Measurements from ENCODE around the gene KCNK7. TPM values are rescaled to one million over a fixed set of nuclear protein-coding genes. Genes with fewer than 3 reads are reported as not detected.

Gene KCNK7
- total RNA-seq, 1 experiment from 2014 or later: 0.58 TPM

GRCh38 chr11:65557280-65558001 is 38.2 kb downstream of the KCNK7 start:
- ChIA-PET CTCF (interaction anchor here (0.6 kb wide), 1 partner anchor 91 kb away, joined by 5 read pairs; no protein-coding TSS in a partner anchor), POLR2A (ENCODE audit: unreplicated experiment) (no interaction called here)
- Histone ChIP-seq H3F3A (ENCODE audit: low read length, unreplicated experiment) (peaks cover 12% of the 10 kb centered on the region), H3K27ac (ENCODE audit: low read length) (peak overlapping the region; percentile 80), H3K27me3 (ENCODE audit: low read length) (no peaks in the 10 kb centered on the region), H2AFZ (ENCODE audit: low read length) (no peak overlapping the region; the same call in 1 of the 2 replicates), H3K9me3 (ENCODE audit: low read length) (no peaks in the 10 kb centered on the region), H3K79me2 (ENCODE audit: low read length) (peaks cover 27% of the 10 kb centered on the region), H3K4me3 (ENCODE audit: low read length) (peak overlapping the region; percentile 68), H3K9ac (ENCODE audit: low read length) (peak overlapping the region; percentile 56), H3K9me2 (replicated peaks; ENCODE audit: low read length) (no peaks in the 10 kb centered on the region), H3K36me3 (ENCODE audit: low read depth, low read length) (no peaks in the 10 kb centered on the region), H3K4me1 (ENCODE audit: insufficient read depth, low read length) (peaks cover 59% of the 10 kb centered on the region), H4K20me1 (ENCODE audit: low read length) (no peaks in the 10 kb centered on the region), H3K4me2 (ENCODE audit: low read length) (peak overlapping the region; percentile 93)
- intact Hi-C loops (cut with micrococcal nuclease): no loop called here
- DNase-seq (no peak), ATAC-seq (no peak)
- no TSS peak for BruUV-seq (replicated peaks)
- TF ChIP-seq, protein P1, sequence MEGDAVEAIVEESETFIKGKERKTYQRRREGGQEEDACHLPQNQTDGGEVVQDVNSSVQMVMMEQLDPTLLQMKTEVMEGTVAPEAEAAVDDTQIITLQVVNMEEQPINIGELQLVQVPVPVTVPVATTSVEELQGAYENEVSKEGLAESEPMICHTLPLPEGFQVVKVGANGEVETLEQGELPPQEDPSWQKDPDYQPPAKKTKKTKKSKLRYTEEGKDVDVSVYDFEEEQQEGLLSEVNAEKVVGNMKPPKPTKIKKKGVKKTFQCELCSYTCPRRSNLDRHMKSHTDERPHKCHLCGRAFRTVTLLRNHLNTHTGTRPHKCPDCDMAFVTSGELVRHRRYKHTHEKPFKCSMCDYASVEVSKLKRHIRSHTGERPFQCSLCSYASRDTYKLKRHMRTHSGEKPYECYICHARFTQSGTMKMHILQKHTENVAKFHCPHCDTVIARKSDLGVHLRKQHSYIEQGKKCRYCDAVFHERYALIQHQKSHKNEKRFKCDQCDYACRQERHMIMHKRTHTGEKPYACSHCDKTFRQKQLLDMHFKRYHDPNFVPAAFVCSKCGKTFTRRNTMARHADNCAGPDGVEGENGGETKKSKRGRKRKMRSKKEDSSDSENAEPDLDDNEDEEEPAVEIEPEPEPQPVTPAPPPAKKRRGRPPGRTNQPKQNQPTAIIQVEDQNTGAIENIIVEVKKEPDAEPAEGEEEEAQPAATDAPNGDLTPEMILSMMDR (conservative IDR thresholded peaks at IDR 0.05; ENCODE audit: low read depth, low read length): no peak
- TF ChIP-seq EZH2phosphoT487 (IDR thresholded peaks at IDR 0.05; ENCODE audit: borderline replicate concordance, low read length): no peak
- TF ChIP-seq EZH2 (IDR thresholded peaks at IDR 0.05; ENCODE audit: low read length, unreplicated experiment): no peak

- Histone ChIP-seq H2AFZ (ENCODE audit: low read length) (no peak overlapping the region), H3K4me3 (ENCODE audit: low read length) (peak overlapping the region; percentile 68), H3K79me2 (ENCODE audit: low read length) (peaks cover 27% of the 10 kb centered on the region), H3K9me2 (replicated peaks; ENCODE audit: low read length) (no peaks in the 10 kb centered on the region), H3K27ac (ENCODE audit: low read length) (peak overlapping the region; percentile 80), H3K9me3 (ENCODE audit: low read length) (no peaks in the 10 kb centered on the region), H3K4me2 (ENCODE audit: low read length) (peak overlapping the region; percentile 93), H3F3A (ENCODE audit: low read length, unreplicated experiment) (peaks cover 12% of the 10 kb centered on the region), H3K27me3 (ENCODE audit: low read length) (no peaks in the 10 kb centered on the region), H3K9ac (ENCODE audit: low read length) (peak overlapping the region; percentile 47), H3K4me1 (ENCODE audit: insufficient read depth, low read length) (peaks cover 61% of the 10 kb centered on the region), H3K36me3 (ENCODE audit: low read depth, low read length) (peaks cover 3% of the 10 kb centered on the region; the same call in 1 of the 2 replicates), H4K20me1 (ENCODE audit: low read length) (no peaks in the 10 kb centered on the region)
- TF ChIP-seq EZH2 (IDR thresholded peaks at IDR 0.05; ENCODE audit: low read length, unreplicated experiment) (no peak), EZH2phosphoT487 (IDR thresholded peaks at IDR 0.05; ENCODE audit: borderline replicate concordance, low read length) (no peak)
- TF ChIP-seq, protein P1 (conservative IDR thresholded peaks at IDR 0.05; ENCODE audit: low read depth, low read length): no peak
- BruUV-seq (replicated peaks): TSS peak; percentile 72
- ATAC-seq: no peak
- ChIA-PET CTCF (interaction anchor here (0.6 kb wide), 1 partner anchor 90 kb away, joined by 5 read pairs; no protein-coding TSS in a partner anchor), POLR2A (ENCODE audit: unreplicated experiment) (no interaction called here)
- peak; percentile 44 for DNase-seq
- intact Hi-C loops (cut with micrococcal nuclease): no loop called here
These were observed 38.9 kb downstream of the KCNK7 start for GRCh38 chr11:65556470-65557279.
